Fibroblast of villous mesenchyme (primary cell): ENCODE measurements around the gene USE1. TPM values are rescaled to one million over a fixed set of nuclear protein-coding genes. Genes with fewer than 3 reads are reported as not detected.

Source experiments
- DNase-seq: peaks from one replicate; pipeline ENCODE4 v3.0.0-alpha.2; 2010; ENCODE audit warnings: low read depth
- H3K4me3 ChIP-seq: 2 replicates; pipeline ENCODE4 v1.5.1; 2011; ENCODE audit warnings: low read depth, mild to moderate bottlenecking, low read length
- CTCF ChIP-seq: IDR thresholded peaks from 2 replicates; pipeline ENCODE4 v1.5.1; 2012; ENCODE audit warnings: low read depth, mild to moderate bottlenecking, low read length; ENCODE audit not compliant: insufficient read depth
- total RNA-seq: library from RNA; depleted of rRNA; stranded (reverse); fragments of >200 nt; gene quantifications from 2 replicates; pipeline ENCODE4 v1.2.3, GENCODE V29; 2012

The USE1 gene
- total RNA-seq, 1 donor = 18.1 TPM

- H3K4me3 ChIP-seq = no peak overlapping the region
- TF ChIP-seq CTCF = no peak
- DNase-seq = no peak
These were observed 50.9 kb downstream of the USE1 start for GRCh38 chr19:17266026-17266425.

GRCh38 chr19:17266589-17266974 lies 51.4 kb downstream of the USE1 start:
- H3K4me3 ChIP-seq = no peak overlapping the region
- TF ChIP-seq CTCF = no peak
- DNase-seq = no peak

GRCh38 chr19:17266975-17267788 lies 52.0 kb downstream of the USE1 start, which contains the start of gene BABAM1:
BABAM1 (plus strand) TSS chr19:17267443; CDS start chr19:17268807, 1,364 bp downstream.
- H3K4me3 ChIP-seq = peak within 1 kb of the TSS; percentile 93
- peak; percentile 99 for DNase-seq
- no peak for TF ChIP-seq CTCF

- H3K4me3 ChIP-seq = no peak overlapping the region
- no peak for DNase-seq
- TF ChIP-seq CTCF = no peak
These were observed 53.6 kb downstream of the USE1 start for GRCh38 chr19:17268754-17269153.

Other genes with a start within 250 kb of the USE1 start
- gene CPAMD8, start 188.5 kb upstream of the USE1 start, total RNA-seq = 0.43 and 0.64 TPM in 2 replicates
- gene HAUS8, start 139.9 kb upstream of the USE1 start, total RNA-seq = 3.5 TPM in 2 replicates
- 99.3 and 118 TPM in 2 replicates for gene MYO9B, start 139.6 kb upstream of the USE1 start, total RNA-seq
- 3.9 and 6.1 TPM in 2 replicates for gene OCEL1, start 10.9 kb downstream of the USE1 start, total RNA-seq
- 51.0 and 56.0 TPM in 2 replicates for gene NR2F6, start 30.6 kb downstream of the USE1 start, total RNA-seq
- gene USHBP1, start 49.4 kb downstream of the USE1 start, total RNA-seq = not detected in 2 replicates
- 101 and 124 TPM in 2 replicates for gene BABAM1, start 52.1 kb downstream of the USE1 start, total RNA-seq
- gene ANKLE1, start 66.5 kb downstream of the USE1 start, total RNA-seq = 0.32 and 0.86 TPM in 2 replicates
- gene ABHD8, start 88.1 kb downstream of the USE1 start, total RNA-seq = 13.8 and 15.5 TPM in 2 replicates
- 29.8 and 32.2 TPM in 2 replicates for gene MRPL34, start 90.5 kb downstream of the USE1 start, total RNA-seq
- 14.8 and 16.8 TPM in 2 replicates for gene DDA1, start 94.2 kb downstream of the USE1 start, total RNA-seq
- gene ANO8, start 119.5 kb downstream of the USE1 start, total RNA-seq = 3.5 and 3.9 TPM in 2 replicates
- gene GTPBP3, start 122.2 kb downstream of the USE1 start, total RNA-seq = 14.2 and 16.1 TPM in 2 replicates
- gene PLVAP, start 162.0 kb downstream of the USE1 start, total RNA-seq = not detected in 2 replicates
- gene CCDC194, start 178.8 kb downstream of the USE1 start, total RNA-seq = not detected in 2 replicates
- gene BST2, start 190.3 kb downstream of the USE1 start, total RNA-seq = 2.6 and 7.8 TPM in 2 replicates
- 32.0 and 47.0 TPM in 2 replicates for gene MVB12A, start 204.7 kb downstream of the USE1 start, total RNA-seq
- gene TMEM221, start 233.3 kb downstream of the USE1 start, total RNA-seq = not detected in 2 replicates
- gene NXNL1, start 245.6 kb downstream of the USE1 start, total RNA-seq = not detected in 2 replicates